ENCODE measurements around the gene LAIR1.
A peak's percentile ranks its signal among the peaks of the same experiment; 100 is the strongest.
"Not testable (repeated sequence)": the region's sequence is repeated elsewhere in the genome, so short reads cannot be mapped to it uniquely, and the experiment has no call there.

LAIR1 gene

GRCh38 chr19:54376610-54377285 lies 12.0 kb upstream of the LAIR1 start:
- no peak for FAIRE-seq
- DNase-seq (ENCODE audit: low spot score): no peak

- not testable (repeated sequence) for FAIRE-seq; DNase-seq (ENCODE audit: low spot score)
These were observed 10.6 kb upstream of the LAIR1 start for GRCh38 chr19:54375181-54375938.

GRCh38 chr19:54373781-54374631 lies 9.3 kb upstream of the LAIR1 start:
- no peak for DNase-seq (ENCODE audit: low spot score)
- FAIRE-seq: no peak

GRCh38 chr19:54371453-54371852 lies 6.7 kb upstream of the LAIR1 start:
- FAIRE-seq; DNase-seq (ENCODE audit: low spot score): not testable (repeated sequence)

GRCh38 chr19:54370434-54370796 lies 5.7 kb upstream of the LAIR1 start:
- FAIRE-seq: peak; percentile 58

GRCh38 chr19:54369688-54370433 lies 5.1 kb upstream of the LAIR1 start:
- peak; percentile 68 for FAIRE-seq
- DNase-seq (ENCODE audit: low spot score): not testable (repeated sequence)

More at GRCh38 chr19:54370434-54370796, 5.7 kb upstream of the LAIR1 start:
- DNase-seq (ENCODE audit: low spot score): not testable (repeated sequence)

GRCh38 chr19:54369082-54369687 lies 4.5 kb upstream of the LAIR1 start:
- FAIRE-seq (no peak), DNase-seq (ENCODE audit: low spot score) (no peak)

GRCh38 chr19:54366811-54367210 lies 2.1 kb upstream of the LAIR1 start:
- FAIRE-seq (no peak), DNase-seq (ENCODE audit: low spot score) (no peak)

- not testable (repeated sequence) for DNase-seq (ENCODE audit: low spot score); FAIRE-seq
These were observed 1.1 kb upstream of the LAIR1 start for GRCh38 chr19:54365798-54366197.

GRCh38 chr19:54361680-54362422 lies 2.9 kb downstream of the LAIR1 start:
- not testable (repeated sequence) for FAIRE-seq

GRCh38 chr19:54359149-54359820 lies 5.4 kb downstream of the LAIR1 start:
- FAIRE-seq: peak; percentile 97
- DNase-seq (ENCODE audit: low spot score): not testable (repeated sequence)

More at GRCh38 chr19:54361680-54362422, 2.9 kb downstream of the LAIR1 start:
- DNase-seq (ENCODE audit: low spot score): not testable (repeated sequence)

- FAIRE-seq (no peak), DNase-seq (ENCODE audit: low spot score) (no peak)
These were observed 7.3 kb downstream of the LAIR1 start for GRCh38 chr19:54357381-54357780.

GRCh38 chr19:54356444-54357056 lies 8.2 kb downstream of the LAIR1 start:
- FAIRE-seq (no peak), DNase-seq (ENCODE audit: low spot score) (no peak)

GRCh38 chr19:54355675-54356074 lies 9.1 kb downstream of the LAIR1 start:
- FAIRE-seq (no peak), DNase-seq (ENCODE audit: low spot score) (no peak)

GRCh38 chr19:54354761-54355160 lies 10.0 kb downstream of the LAIR1 start:
- FAIRE-seq: no peak
- no peak for DNase-seq (ENCODE audit: low spot score)

GRCh38 chr19:54352546-54352945 lies 12.2 kb downstream of the LAIR1 start:
- DNase-seq (ENCODE audit: low spot score): no peak
- FAIRE-seq: no peak

- DNase-seq (ENCODE audit: low spot score): no peak
- FAIRE-seq: no peak
These were observed 12.7 kb downstream of the LAIR1 start for GRCh38 chr19:54352041-54352440.

- no peak for DNase-seq (ENCODE audit: low spot score)
- FAIRE-seq: no peak
These were observed 13.3 kb downstream of the LAIR1 start for GRCh38 chr19:54351474-54351873.

GRCh38 chr19:54345938-54346386 lies 18.8 kb downstream of the LAIR1 start:
- no peak for DNase-seq (ENCODE audit: low spot score)
- no peak for FAIRE-seq

All from urothelium cell line (cell line).